WTC11 (cell line): ENCODE measurements around the gene VPS41. TPM values are rescaled to one million over a fixed set of nuclear protein-coding genes. Genes with fewer than 3 reads are reported as not detected.

Experiments
- ATAC-seq: fragments of 200-7000 bp; cut with Tn5 transposase; 2 replicates; pipeline ENCODE4 v1.10.0; 2021; ENCODE audit warnings: mild to moderate bottlenecking, moderate library complexity
- CTCF ChIA-PET: fragments of 300-600 bp; sonication (Branson Sonifier 250); formaldehyde crosslinking; loops from one replicate; lab custom pipeline; 2021; ENCODE audit warnings: antibody characterized with exemption; lab: Charles Lee
- POLR2A ChIA-PET: fragments of 350-600 bp; sonication (Branson Sonifier 250); formaldehyde crosslinking; loops from one replicate; lab custom pipeline; 2021; ENCODE audit warnings: antibody characterized with exemption; lab: Charles Lee
- DNase-seq: peaks from one replicate; pipeline ENCODE4 v3.0.0; 2021; ENCODE audit warnings: low spot score
- H3K27ac Mint-ChIP-seq: 2 replicates; pipeline ENCODE4 v1.8.0; 2021; ENCODE audit warnings: mixed read lengths
- H3K27me3 Mint-ChIP-seq: 2 replicates; pipeline ENCODE4 v1.8.0; 2021; ENCODE audit warnings: low read depth, mild to moderate bottlenecking, moderate library complexity, mixed read lengths
- H3K36me3 Mint-ChIP-seq: 2 replicates; pipeline ENCODE4 v1.8.0; 2021; ENCODE audit warnings: mixed read lengths
- H3K4me1 Mint-ChIP-seq: 2 replicates; pipeline ENCODE4 v1.8.0; 2022; ENCODE audit warnings: mixed read lengths
- H3K4me3 Mint-ChIP-seq: 2 replicates; pipeline ENCODE4 v1.8.0; 2021; ENCODE audit warnings: mild to moderate bottlenecking, moderate library complexity, mixed read lengths
- H3K9me3 Mint-ChIP-seq: 2 replicates; pipeline ENCODE4 v1.8.0; 2021; ENCODE audit warnings: mixed read lengths
- CBFB ChIP-seq: sonication (generic); formaldehyde crosslinking; IDR thresholded peaks from 2 replicates; pipeline ENCODE4 v1.8.1; 2022; ENCODE audit warnings: mild to moderate bottlenecking, low read depth, missing genetic modification reagents
- CREM ChIP-seq: sonication (generic); formaldehyde crosslinking; IDR thresholded peaks from 2 replicates; pipeline ENCODE4 v1.8.1; 2022; ENCODE audit warnings: mild to moderate bottlenecking, missing genetic modification reagents, moderate library complexity
- EMX1 ChIP-seq: fragments of 250-450 bp; sonication (Bioruptor Pico); IDR thresholded peaks from 2 replicates; pipeline ENCODE4 v1.8.0; 2021; ENCODE audit warnings: mild to moderate bottlenecking
- ESRRA ChIP-seq: sonication (generic); formaldehyde crosslinking; IDR thresholded peaks from 2 replicates; pipeline ENCODE4 v1.8.1; 2022; ENCODE audit warnings: mild to moderate bottlenecking, missing genetic modification reagents, borderline replicate concordance
- GABPB1 ChIP-seq: sonication (generic); formaldehyde crosslinking; IDR thresholded peaks from 2 replicates; pipeline ENCODE4 v1.8.1; 2023; ENCODE audit warnings: mild to moderate bottlenecking, missing genetic modification reagents
- PRRX2 ChIP-seq: fragments of 250-450 bp; sonication (Bioruptor Pico); IDR thresholded peaks from 2 replicates; pipeline ENCODE4 v1.8.0; 2021; ENCODE audit warnings: mild to moderate bottlenecking
- ZNF138 ChIP-seq: sonication (generic); formaldehyde crosslinking; conservative IDR thresholded peaks from 2 replicates; pipeline ENCODE4 v1.8.1; 2022; ENCODE audit warnings: mild to moderate bottlenecking, moderate library complexity, missing genetic modification reagents
- ZNF232 ChIP-seq: sonication (generic); formaldehyde crosslinking; IDR thresholded peaks from 2 replicates; pipeline ENCODE4 v1.8.0; 2022; ENCODE audit warnings: mild to moderate bottlenecking, missing genetic modification reagents
- ZNF423 ChIP-seq: fragments of 250-450 bp; sonication (Bioruptor Pico); IDR thresholded peaks from 2 replicates; pipeline ENCODE4 v2.1.2; 2022; ENCODE audit warnings: mild to moderate bottlenecking, moderate library complexity
- ZNF671 ChIP-seq: fragments of 250-450 bp; sonication (Bioruptor Pico); IDR thresholded peaks from 2 replicates; pipeline ENCODE4 v1.8.0; 2021; ENCODE audit warnings: mild to moderate bottlenecking
- total RNA-seq: library from RNA; stranded (reverse); gene quantifications from 3 replicates; pipeline ENCODE4 v1.2.3, GENCODE V29; 2021
- TF ChIP-seq, protein P1 (sequence below): fragments of 250-450 bp; sonication (Bioruptor Pico); IDR thresholded peaks from 2 replicates; pipeline ENCODE4 v1.8.0; 2021; ENCODE audit warnings: mild to moderate bottlenecking
- TF ChIP-seq, protein P2 (sequence below): sonication (generic); formaldehyde crosslinking; IDR thresholded peaks from 2 replicates; pipeline ENCODE4 v1.8.1; 2022; ENCODE audit warnings: missing genetic modification reagents, borderline replicate concordance
- TF ChIP-seq, protein P3 (sequence below): sonication (generic); formaldehyde crosslinking; IDR thresholded peaks from 2 replicates; pipeline ENCODE4 v1.8.0; 2023; ENCODE audit warnings: missing genetic modification reagents
- TF ChIP-seq, protein P4 (sequence below): sonication (generic); formaldehyde crosslinking; IDR thresholded peaks from 2 replicates; pipeline ENCODE4 v1.8.0; 2022; ENCODE audit warnings: mild to moderate bottlenecking, missing genetic modification reagents
- TF ChIP-seq, protein P5 (sequence below): sonication (generic); formaldehyde crosslinking; IDR thresholded peaks from 2 replicates; pipeline ENCODE4 v1.8.1; 2022; ENCODE audit warnings: low read depth, missing genetic modification reagents, borderline replicate concordance
- TF ChIP-seq, protein P6 (sequence below): sonication (generic); formaldehyde crosslinking; IDR thresholded peaks from 2 replicates; pipeline ENCODE4 v1.8.0; 2022; ENCODE audit warnings: mild to moderate bottlenecking, missing genetic modification reagents
- TF ChIP-seq, protein P7 (sequence below): fragments of 250-450 bp; sonication (Bioruptor Pico); IDR thresholded peaks from 2 replicates; pipeline ENCODE4 v1.9.0; 2021; ENCODE audit warnings: mild to moderate bottlenecking
- TF ChIP-seq, protein P8 (sequence below): fragments of 200-600 bp; IDR thresholded peaks from 2 replicates; pipeline ENCODE4 v1.8.0; 2022; ENCODE audit warnings: antibody characterized with exemption
- TF ChIP-seq, protein P9 (sequence below): sonication (generic); formaldehyde crosslinking; IDR thresholded peaks from 2 replicates; pipeline ENCODE4 v1.8.1; 2022; ENCODE audit warnings: low read depth, mild to moderate bottlenecking, moderate library complexity, missing genetic modification reagents, borderline replicate concordance

Gene VPS41
- total RNA-seq, 1 experiment from 2014 or later, result 50.3 TPM

DNA sequence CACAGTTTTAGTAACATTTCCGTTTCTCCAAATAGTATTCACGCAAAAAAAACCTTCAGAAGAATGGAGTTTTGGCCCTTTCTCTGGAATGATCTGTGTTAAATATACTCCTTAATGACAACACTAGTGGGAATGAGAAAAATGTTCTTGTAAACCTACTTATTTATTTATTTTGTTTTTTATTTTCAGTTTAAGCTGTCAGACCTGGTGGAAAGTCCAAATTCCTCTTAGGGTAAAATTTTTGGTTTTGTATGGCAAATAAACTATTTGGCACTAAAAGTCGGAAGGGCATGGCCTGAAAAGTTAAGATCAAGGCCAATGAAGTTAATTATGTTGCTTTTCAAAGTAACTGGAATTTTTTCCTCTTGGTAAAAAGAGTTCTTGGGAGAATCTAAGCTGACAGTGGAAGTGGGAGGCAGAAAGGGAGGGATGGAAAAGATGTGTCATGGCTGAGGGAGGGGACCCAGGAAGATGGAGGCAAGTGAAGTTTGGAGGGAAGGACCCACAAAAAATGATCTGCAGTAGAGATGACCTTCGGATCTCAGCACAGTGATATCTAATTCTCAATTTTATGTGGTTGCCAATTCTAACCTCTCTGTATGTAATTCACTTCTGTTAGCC is 33.5 kb upstream of the VPS41 start:
- TF ChIP-seq EMX1 (CRISPR knock-in tag) (no peak), ZNF232 (no peak), ZNF671 (CRISPR knock-in tag) (no peak), CBFB (CRISPR knock-in tag) (no peak)
- TF ChIP-seq, protein P1, sequence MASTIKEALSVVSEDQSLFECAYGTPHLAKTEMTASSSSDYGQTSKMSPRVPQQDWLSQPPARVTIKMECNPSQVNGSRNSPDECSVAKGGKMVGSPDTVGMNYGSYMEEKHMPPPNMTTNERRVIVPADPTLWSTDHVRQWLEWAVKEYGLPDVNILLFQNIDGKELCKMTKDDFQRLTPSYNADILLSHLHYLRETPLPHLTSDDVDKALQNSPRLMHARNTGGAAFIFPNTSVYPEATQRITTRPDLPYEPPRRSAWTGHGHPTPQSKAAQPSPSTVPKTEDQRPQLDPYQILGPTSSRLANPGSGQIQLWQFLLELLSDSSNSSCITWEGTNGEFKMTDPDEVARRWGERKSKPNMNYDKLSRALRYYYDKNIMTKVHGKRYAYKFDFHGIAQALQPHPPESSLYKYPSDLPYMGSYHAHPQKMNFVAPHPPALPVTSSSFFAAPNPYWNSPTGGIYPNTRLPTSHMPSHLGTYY, result no peak
- TF ChIP-seq, protein P2, sequence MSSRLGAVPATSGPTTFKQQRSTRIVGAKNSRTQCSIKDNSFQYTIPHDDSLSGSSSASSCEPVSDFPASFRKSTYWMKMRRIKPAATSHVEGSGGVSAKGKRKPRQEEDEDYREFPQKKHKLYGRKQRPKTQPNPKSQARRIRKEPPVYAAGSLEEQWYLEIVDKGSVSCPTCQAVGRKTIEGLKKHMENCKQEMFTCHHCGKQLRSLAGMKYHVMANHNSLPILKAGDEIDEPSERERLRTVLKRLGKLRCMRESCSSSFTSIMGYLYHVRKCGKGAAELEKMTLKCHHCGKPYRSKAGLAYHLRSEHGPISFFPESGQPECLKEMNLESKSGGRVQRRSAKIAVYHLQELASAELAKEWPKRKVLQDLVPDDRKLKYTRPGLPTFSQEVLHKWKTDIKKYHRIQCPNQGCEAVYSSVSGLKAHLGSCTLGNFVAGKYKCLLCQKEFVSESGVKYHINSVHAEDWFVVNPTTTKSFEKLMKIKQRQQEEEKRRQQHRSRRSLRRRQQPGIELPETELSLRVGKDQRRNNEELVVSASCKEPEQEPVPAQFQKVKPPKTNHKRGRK (CRISPR knock-in tag), result no peak
- TF ChIP-seq, protein P3, sequence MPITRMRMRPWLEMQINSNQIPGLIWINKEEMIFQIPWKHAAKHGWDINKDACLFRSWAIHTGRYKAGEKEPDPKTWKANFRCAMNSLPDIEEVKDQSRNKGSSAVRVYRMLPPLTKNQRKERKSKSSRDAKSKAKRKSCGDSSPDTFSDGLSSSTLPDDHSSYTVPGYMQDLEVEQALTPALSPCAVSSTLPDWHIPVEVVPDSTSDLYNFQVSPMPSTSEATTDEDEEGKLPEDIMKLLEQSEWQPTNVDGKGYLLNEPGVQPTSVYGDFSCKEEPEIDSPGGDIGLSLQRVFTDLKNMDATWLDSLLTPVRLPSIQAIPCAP, result no peak
- TF ChIP-seq, protein P4, sequence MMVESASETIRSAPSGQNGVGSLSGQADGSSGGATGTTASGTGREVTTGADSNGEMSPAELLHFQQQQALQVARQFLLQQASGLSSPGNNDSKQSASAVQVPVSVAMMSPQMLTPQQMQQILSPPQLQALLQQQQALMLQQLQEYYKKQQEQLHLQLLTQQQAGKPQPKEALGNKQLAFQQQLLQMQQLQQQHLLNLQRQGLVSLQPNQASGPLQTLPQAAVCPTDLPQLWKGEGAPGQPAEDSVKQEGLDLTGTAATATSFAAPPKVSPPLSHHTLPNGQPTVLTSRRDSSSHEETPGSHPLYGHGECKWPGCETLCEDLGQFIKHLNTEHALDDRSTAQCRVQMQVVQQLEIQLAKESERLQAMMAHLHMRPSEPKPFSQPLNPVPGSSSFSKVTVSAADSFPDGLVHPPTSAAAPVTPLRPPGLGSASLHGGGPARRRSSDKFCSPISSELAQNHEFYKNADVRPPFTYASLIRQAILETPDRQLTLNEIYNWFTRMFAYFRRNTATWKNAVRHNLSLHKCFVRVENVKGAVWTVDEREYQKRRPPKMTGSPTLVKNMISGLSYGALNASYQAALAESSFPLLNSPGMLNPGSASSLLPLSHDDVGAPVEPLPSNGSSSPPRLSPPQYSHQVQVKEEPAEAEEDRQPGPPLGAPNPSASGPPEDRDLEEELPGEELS (CRISPR knock-in tag), result no peak
- TF ChIP-seq, protein P5, sequence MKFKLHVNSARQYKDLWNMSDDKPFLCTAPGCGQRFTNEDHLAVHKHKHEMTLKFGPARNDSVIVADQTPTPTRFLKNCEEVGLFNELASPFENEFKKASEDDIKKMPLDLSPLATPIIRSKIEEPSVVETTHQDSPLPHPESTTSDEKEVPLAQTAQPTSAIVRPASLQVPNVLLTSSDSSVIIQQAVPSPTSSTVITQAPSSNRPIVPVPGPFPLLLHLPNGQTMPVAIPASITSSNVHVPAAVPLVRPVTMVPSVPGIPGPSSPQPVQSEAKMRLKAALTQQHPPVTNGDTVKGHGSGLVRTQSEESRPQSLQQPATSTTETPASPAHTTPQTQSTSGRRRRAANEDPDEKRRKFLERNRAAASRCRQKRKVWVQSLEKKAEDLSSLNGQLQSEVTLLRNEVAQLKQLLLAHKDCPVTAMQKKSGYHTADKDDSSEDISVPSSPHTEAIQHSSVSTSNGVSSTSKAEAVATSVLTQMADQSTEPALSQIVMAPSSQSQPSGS (CRISPR knock-in tag), result no peak
- TF ChIP-seq, protein P6, sequence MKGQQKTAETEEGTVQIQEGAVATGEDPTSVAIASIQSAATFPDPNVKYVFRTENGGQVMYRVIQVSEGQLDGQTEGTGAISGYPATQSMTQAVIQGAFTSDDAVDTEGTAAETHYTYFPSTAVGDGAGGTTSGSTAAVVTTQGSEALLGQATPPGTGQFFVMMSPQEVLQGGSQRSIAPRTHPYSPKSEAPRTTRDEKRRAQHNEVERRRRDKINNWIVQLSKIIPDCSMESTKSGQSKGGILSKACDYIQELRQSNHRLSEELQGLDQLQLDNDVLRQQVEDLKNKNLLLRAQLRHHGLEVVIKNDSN (CRISPR knock-in tag), result no peak
- TF ChIP-seq, all 79 proteins: peak for 0
- H3K4me3 Mint-ChIP-seq, result no peak overlapping the region
- CTCF ChIA-PET, result no interaction called here
- H3K4me1 Mint-ChIP-seq, result peaks cover 15% of the 10 kb centered on the region
- H3K9me3 Mint-ChIP-seq, result no peaks in the 10 kb centered on the region
- POLR2A ChIA-PET, result no interaction called here
- no peaks in the 10 kb centered on the region for H3K36me3 Mint-ChIP-seq
- DNase-seq (no peak), ATAC-seq (no peak)
- no peaks in the 10 kb centered on the region for H3K27me3 Mint-ChIP-seq
- no peak overlapping the region for H3K27ac Mint-ChIP-seq

DNA sequence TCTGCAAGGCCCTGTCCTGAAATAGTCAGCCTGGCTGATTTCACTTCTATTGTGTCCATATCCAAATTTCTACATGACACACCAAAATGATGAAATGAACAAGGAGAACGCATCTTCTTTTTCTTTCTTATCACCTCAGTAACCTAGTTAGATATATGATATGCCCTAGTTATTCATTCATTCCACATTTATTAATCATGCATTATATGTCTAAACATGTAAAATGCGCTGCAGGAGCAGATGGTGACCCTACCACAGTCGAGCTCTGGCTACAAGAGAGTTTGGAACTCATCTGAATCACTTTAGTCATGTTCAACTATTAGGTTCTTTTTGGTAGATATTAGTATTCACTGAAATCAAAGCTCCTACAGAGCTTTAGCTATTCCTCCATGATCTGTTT is 31.8 kb upstream of the VPS41 start:
- no peaks in the 10 kb centered on the region for H3K27me3 Mint-ChIP-seq
- no peak overlapping the region for H3K27ac Mint-ChIP-seq
- POLR2A ChIA-PET, result no interaction called here
- CTCF ChIA-PET, result no interaction called here
- ATAC-seq (no peak), DNase-seq (no peak)
- no peak overlapping the region for H3K4me3 Mint-ChIP-seq
- peaks cover 19% of the 10 kb centered on the region for H3K4me1 Mint-ChIP-seq
- no peaks in the 10 kb centered on the region for H3K9me3 Mint-ChIP-seq
- H3K36me3 Mint-ChIP-seq, result no peaks in the 10 kb centered on the region
- TF ChIP-seq, protein P7, sequence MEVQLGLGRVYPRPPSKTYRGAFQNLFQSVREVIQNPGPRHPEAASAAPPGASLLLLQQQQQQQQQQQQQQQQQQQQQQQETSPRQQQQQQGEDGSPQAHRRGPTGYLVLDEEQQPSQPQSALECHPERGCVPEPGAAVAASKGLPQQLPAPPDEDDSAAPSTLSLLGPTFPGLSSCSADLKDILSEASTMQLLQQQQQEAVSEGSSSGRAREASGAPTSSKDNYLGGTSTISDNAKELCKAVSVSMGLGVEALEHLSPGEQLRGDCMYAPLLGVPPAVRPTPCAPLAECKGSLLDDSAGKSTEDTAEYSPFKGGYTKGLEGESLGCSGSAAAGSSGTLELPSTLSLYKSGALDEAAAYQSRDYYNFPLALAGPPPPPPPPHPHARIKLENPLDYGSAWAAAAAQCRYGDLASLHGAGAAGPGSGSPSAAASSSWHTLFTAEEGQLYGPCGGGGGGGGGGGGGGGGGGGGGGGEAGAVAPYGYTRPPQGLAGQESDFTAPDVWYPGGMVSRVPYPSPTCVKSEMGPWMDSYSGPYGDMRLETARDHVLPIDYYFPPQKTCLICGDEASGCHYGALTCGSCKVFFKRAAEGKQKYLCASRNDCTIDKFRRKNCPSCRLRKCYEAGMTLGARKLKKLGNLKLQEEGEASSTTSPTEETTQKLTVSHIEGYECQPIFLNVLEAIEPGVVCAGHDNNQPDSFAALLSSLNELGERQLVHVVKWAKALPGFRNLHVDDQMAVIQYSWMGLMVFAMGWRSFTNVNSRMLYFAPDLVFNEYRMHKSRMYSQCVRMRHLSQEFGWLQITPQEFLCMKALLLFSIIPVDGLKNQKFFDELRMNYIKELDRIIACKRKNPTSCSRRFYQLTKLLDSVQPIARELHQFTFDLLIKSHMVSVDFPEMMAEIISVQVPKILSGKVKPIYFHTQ (CRISPR knock-in tag), result no peak
- TF ChIP-seq ZNF138 (CRISPR knock-in tag), result no peak
- TF ChIP-seq ZNF423, result no peak
- TF ChIP-seq, protein P8, sequence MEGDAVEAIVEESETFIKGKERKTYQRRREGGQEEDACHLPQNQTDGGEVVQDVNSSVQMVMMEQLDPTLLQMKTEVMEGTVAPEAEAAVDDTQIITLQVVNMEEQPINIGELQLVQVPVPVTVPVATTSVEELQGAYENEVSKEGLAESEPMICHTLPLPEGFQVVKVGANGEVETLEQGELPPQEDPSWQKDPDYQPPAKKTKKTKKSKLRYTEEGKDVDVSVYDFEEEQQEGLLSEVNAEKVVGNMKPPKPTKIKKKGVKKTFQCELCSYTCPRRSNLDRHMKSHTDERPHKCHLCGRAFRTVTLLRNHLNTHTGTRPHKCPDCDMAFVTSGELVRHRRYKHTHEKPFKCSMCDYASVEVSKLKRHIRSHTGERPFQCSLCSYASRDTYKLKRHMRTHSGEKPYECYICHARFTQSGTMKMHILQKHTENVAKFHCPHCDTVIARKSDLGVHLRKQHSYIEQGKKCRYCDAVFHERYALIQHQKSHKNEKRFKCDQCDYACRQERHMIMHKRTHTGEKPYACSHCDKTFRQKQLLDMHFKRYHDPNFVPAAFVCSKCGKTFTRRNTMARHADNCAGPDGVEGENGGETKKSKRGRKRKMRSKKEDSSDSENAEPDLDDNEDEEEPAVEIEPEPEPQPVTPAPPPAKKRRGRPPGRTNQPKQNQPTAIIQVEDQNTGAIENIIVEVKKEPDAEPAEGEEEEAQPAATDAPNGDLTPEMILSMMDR, result no peak
- TF ChIP-seq, protein P5 (CRISPR knock-in tag), result no peak
- TF ChIP-seq CREM, result no peak
- no peak for TF ChIP-seq ESRRA
- TF ChIP-seq PRRX2, result no peak
- no peak for TF ChIP-seq EMX1 (CRISPR knock-in tag)
- TF ChIP-seq, protein P9, sequence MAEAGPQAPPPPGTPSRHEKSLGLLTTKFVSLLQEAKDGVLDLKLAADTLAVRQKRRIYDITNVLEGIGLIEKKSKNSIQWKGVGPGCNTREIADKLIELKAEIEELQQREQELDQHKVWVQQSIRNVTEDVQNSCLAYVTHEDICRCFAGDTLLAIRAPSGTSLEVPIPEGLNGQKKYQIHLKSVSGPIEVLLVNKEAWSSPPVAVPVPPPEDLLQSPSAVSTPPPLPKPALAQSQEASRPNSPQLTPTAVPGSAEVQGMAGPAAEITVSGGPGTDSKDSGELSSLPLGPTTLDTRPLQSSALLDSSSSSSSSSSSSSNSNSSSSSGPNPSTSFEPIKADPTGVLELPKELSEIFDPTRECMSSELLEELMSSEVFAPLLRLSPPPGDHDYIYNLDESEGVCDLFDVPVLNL (CRISPR knock-in tag), result no peak
- TF ChIP-seq GABPB1, result no peak
- TF ChIP-seq ZNF232, result no peak
